ENCODE measurements around the gene RAD21L1.
A peak's percentile ranks its signal among the peaks of the same experiment; 100 is the strongest.

RAD21L1 gene

GRCh38 chr20:1297486-1297885 is 71.6 kb downstream of the RAD21L1 start:
- DNase-seq: no peak

- DNase-seq: no peak
Measured at GRCh38 chr20:1298166-1298565, 72.3 kb downstream of the RAD21L1 start.

GRCh38 chr20:1298888-1299511 is 73.2 kb downstream of the RAD21L1 start:
- no peak for DNase-seq

GRCh38 chr20:1299522-1299921 is 73.7 kb downstream of the RAD21L1 start:
- DNase-seq: peak; percentile 36

GRCh38 chr20:1300083-1300840 is 74.4 kb downstream of the RAD21L1 start:
- DNase-seq: peak; percentile 10

GRCh38 chr20:1301031-1301529 is 75.2 kb downstream of the RAD21L1 start:
- DNase-seq: peak; percentile 11

- peak; percentile 61 for DNase-seq
Measured at GRCh38 chr20:1302685-1303541, 77.1 kb downstream of the RAD21L1 start.

GRCh38 chr20:1304710-1305515 is 79.1 kb downstream of the RAD21L1 start:
- peak; percentile 61 for DNase-seq
